Measurements from ENCODE around the gene HRAS.
A peak's percentile ranks its signal among the peaks of the same experiment; 100 is the strongest.
"Not testable (repeated sequence)": the region's sequence is repeated elsewhere in the genome, so short reads cannot be mapped to it uniquely, and the experiment has no call there.

The HRAS gene

GRCh38 chr11:535519-536454 is at the start of gene HRAS:
Gene HRAS, minus strand, starts transcription at chr11:535576.
- DNase-seq: peak; percentile 93

GRCh38 chr11:584287-584686 is 48.9 kb upstream of the HRAS start:
- DNase-seq: no peak

GRCh38 chr11:581752-582151 is 46.4 kb upstream of the HRAS start:
- DNase-seq: no peak

GRCh38 chr11:581342-581741 is 46.0 kb upstream of the HRAS start:
- DNase-seq: no peak

- DNase-seq: no peak
Observed at GRCh38 chr11:579830-580601, 44.6 kb upstream of the HRAS start.

- DNase-seq: no peak
Observed at GRCh38 chr11:578276-579035, 43.1 kb upstream of the HRAS start.

GRCh38 chr11:577611-577894 is 42.2 kb upstream of the HRAS start:
- DNase-seq: no peak

- DNase-seq: no peak
Observed at GRCh38 chr11:576811-577610, 41.6 kb upstream of the HRAS start.

- DNase-seq: peak; percentile 93
Observed at GRCh38 chr11:575996-576768, 40.8 kb upstream of the HRAS start, which contains the start of gene PHRF1. Gene PHRF1, plus strand, starts transcription at chr11:576470. Its CDS starts 5,043 bp downstream, at chr11:581513.

GRCh38 chr11:575313-575995 is 40.1 kb upstream of the HRAS start:
- DNase-seq: peak; percentile 90

GRCh38 chr11:574632-575312 is 39.4 kb upstream of the HRAS start:
- DNase-seq: no peak

- DNase-seq: not testable (repeated sequence)
Observed at GRCh38 chr11:574031-574570, 38.7 kb upstream of the HRAS start.

GRCh38 chr11:573146-573759 is 37.9 kb upstream of the HRAS start:
- no peak for DNase-seq

GRCh38 chr11:571802-572185 is 36.4 kb upstream of the HRAS start:
- no peak for DNase-seq

- DNase-seq: no peak
Observed at GRCh38 chr11:569158-569885, 33.9 kb upstream of the HRAS start.

- peak; percentile 93 for DNase-seq
Observed at GRCh38 chr11:568306-569157, 33.2 kb upstream of the HRAS start.

- DNase-seq: no peak
Observed at GRCh38 chr11:567629-568292, 32.4 kb upstream of the HRAS start.

All from NCI-H1436 (cell line).